ENCODE measurements around the gene TYMP. TPM values are rescaled to one million over a fixed set of nuclear protein-coding genes. Genes with fewer than 3 reads are reported as not detected.
A peak's percentile ranks its signal among the peaks of the same experiment; 100 is the strongest.

The TYMP gene
- total RNA-seq, 1 experiment from 2014 or later, result 41.0 TPM

- POLR2A ChIA-PET, result interaction anchor here (0.7 to 1.0 kb wide), 2 partner anchors 38 to 102 kb away, joined by 3 read pairs; no protein-coding TSS in a partner anchor
- no peaks in the 10 kb centered on the region for H3K9me3 Mint-ChIP-seq (ENCODE audit: unreplicated experiment)
- intact Hi-C loops (cut with micrococcal nuclease), result no loop called here
- no peak overlapping the region for H3K27ac Mint-ChIP-seq (ENCODE audit: low read depth, unreplicated experiment)
- H3K36me3 Mint-ChIP-seq (ENCODE audit: insufficient read depth, unreplicated experiment), result no peaks in the 10 kb centered on the region
- CTCF ChIA-PET, result interaction anchor here (0.6 kb wide), 1 partner anchor 210 kb away, joined by 4 read pairs; no protein-coding TSS in a partner anchor
- no TSS peak for BruUV-seq (replicated peaks)
- DNase-seq (ENCODE audit: unreplicated experiment), result no peak
- no peak for TF ChIP-seq CTCF (IDR thresholded peaks at IDR 0.05; ENCODE audit: unreplicated experiment)
- peaks cover 12% of the 10 kb centered on the region for H3K4me1 Mint-ChIP-seq (ENCODE audit: insufficient read depth, unreplicated experiment)
- peak overlapping the region; percentile 50 for H3K4me3 Mint-ChIP-seq (ENCODE audit: unreplicated experiment)
- no peaks in the 10 kb centered on the region for H3K27me3 Mint-ChIP-seq (ENCODE audit: insufficient read depth, unreplicated experiment)
Measured at GRCh38 chr22:50479721-50480120, 50.1 kb downstream of the TYMP start.

GRCh38 chr22:50477923-50478322 is 51.9 kb downstream of the TYMP start:
- DNase-seq (ENCODE audit: unreplicated experiment), result no peak
- Mint-ChIP-seq H3K4me3 (ENCODE audit: unreplicated experiment) (no peak overlapping the region), H3K27ac (ENCODE audit: low read depth, unreplicated experiment) (no peak overlapping the region), H3K36me3 (ENCODE audit: insufficient read depth, unreplicated experiment) (peaks cover 14% of the 10 kb centered on the region), H3K4me1 (ENCODE audit: insufficient read depth, unreplicated experiment) (peaks cover 24% of the 10 kb centered on the region), H3K27me3 (ENCODE audit: insufficient read depth, unreplicated experiment) (no peaks in the 10 kb centered on the region), H3K9me3 (ENCODE audit: unreplicated experiment) (no peaks in the 10 kb centered on the region)
- intact Hi-C loops (cut with micrococcal nuclease), result no loop called here
- ChIA-PET CTCF (interaction anchor here (0.6 to 1.7 kb wide), 3 partner anchors 19 to 43 kb away, joined by 3 to 5 read pairs (median 3); no protein-coding TSS in a partner anchor), POLR2A (no interaction called here)
- no peak for TF ChIP-seq CTCF (IDR thresholded peaks at IDR 0.05; ENCODE audit: unreplicated experiment)
- BruUV-seq (replicated peaks), result no TSS peak

- no peak overlapping the region for H3K27ac Mint-ChIP-seq (ENCODE audit: low read depth, unreplicated experiment)
- intact Hi-C loops (cut with micrococcal nuclease), result no loop called here
- ChIA-PET CTCF (interaction anchor here (0.6 kb wide), 2 partner anchors 25 to 235 kb away, joined by 3 to 4 read pairs; no protein-coding TSS in a partner anchor), POLR2A (interaction anchor here (0.8 to 1.6 kb wide), 2 partner anchors 48 to 106 kb away, joined by 3 to 4 read pairs; partner anchors contain the start of gene CHKB)
- H3K36me3 Mint-ChIP-seq (ENCODE audit: insufficient read depth, unreplicated experiment), result peaks cover 14% of the 10 kb centered on the region
- no TSS peak for BruUV-seq (replicated peaks)
- no peaks in the 10 kb centered on the region for H3K27me3 Mint-ChIP-seq (ENCODE audit: insufficient read depth, unreplicated experiment)
- H3K4me1 Mint-ChIP-seq (ENCODE audit: insufficient read depth, unreplicated experiment), result peaks cover 27% of the 10 kb centered on the region
- no peak for TF ChIP-seq CTCF (IDR thresholded peaks at IDR 0.05; ENCODE audit: unreplicated experiment)
- DNase-seq (ENCODE audit: unreplicated experiment), result no peak
- H3K4me3 Mint-ChIP-seq (ENCODE audit: unreplicated experiment), result peak overlapping the region; percentile 36
- no peaks in the 10 kb centered on the region for H3K9me3 Mint-ChIP-seq (ENCODE audit: unreplicated experiment)
Measured at GRCh38 chr22:50476868-50477267, 52.9 kb downstream of the TYMP start.

Other genes with a start within 250 kb of the TYMP start
- gene PLXNB2, start 222.4 kb downstream of the TYMP start, total RNA-seq (2022), result 199 and 200 TPM in 2 replicates
- gene DENND6B, start 203.0 kb downstream of the TYMP start, total RNA-seq (2022), result 4.0 and 5.5 TPM in 2 replicates
- gene PPP6R2, start 186.7 kb downstream of the TYMP start, total RNA-seq (2022), result 28.4 and 30.1 TPM in 2 replicates
- 82.1 and 106 TPM in 2 replicates for gene SBF1, start 55.0 kb downstream of the TYMP start, total RNA-seq (2022)
- gene ADM2, start 48.5 kb downstream of the TYMP start, total RNA-seq (2022), result 35.4 and 39.7 TPM in 2 replicates
- 0.63 and 1.6 TPM in 2 replicates for gene MIOX, start 43.2 kb downstream of the TYMP start, total RNA-seq (2022)
- gene LMF2, start 22.3 kb downstream of the TYMP start, total RNA-seq (2022), result 49.4 and 50.9 TPM in 2 replicates
- 31.6 and 39.8 TPM in 2 replicates for gene NCAPH2, start 21.8 kb downstream of the TYMP start, total RNA-seq (2022)
- 2.4 and 5.4 TPM in 2 replicates for gene SCO2, start 4.4 kb downstream of the TYMP start, total RNA-seq (2022)
- gene KLHDC7B, start 15.9 kb upstream of the TYMP start, total RNA-seq (2022), result 0.98 and 4.1 TPM in 2 replicates
- 0.82 and 1.2 TPM in 2 replicates for gene SYCE3, start 32.9 kb upstream of the TYMP start, total RNA-seq (2022)
- gene CPT1B, start 48.4 kb upstream of the TYMP start, total RNA-seq (2022), result 52.2 and 57.3 TPM in 2 replicates
- 51.4 and 60.6 TPM in 2 replicates for gene CHKB, start 52.8 kb upstream of the TYMP start, total RNA-seq (2022)
- gene MAPK8IP2, start 70.8 kb upstream of the TYMP start, total RNA-seq (2022), result 1.2 and 2.5 TPM in 2 replicates
- 21.3 and 22.0 TPM in 2 replicates for gene ARSA, start 98.1 kb upstream of the TYMP start, total RNA-seq (2022)
- 1.2 and 1.9 TPM in 2 replicates for gene SHANK3, start 142.8 kb upstream of the TYMP start, total RNA-seq (2022)
- gene ACR, start 208.2 kb upstream of the TYMP start, total RNA-seq (2022), result not detected in 2 replicates